Activated CD4-positive, alpha-beta T cell treated with anti-CD3 and anti-CD28 coated beads, Interleukin-2, amount 50 U/mL, for 1 hour (primary cell): ENCODE measurements around the gene WTAP.
"Not testable (repeated sequence)": the region's sequence is repeated elsewhere in the genome, so short reads cannot be mapped to it uniquely, and the experiment has no call there.

Experiments
- DNase-seq: peaks from one replicate; pipeline ENCODE4 v3.0.0-alpha.2; 2020

WTAP gene

GRCh38 chr6:159693894-159694545, 33.3 kb upstream of the WTAP start:
- DNase-seq = peak; percentile 30

- DNase-seq = no peak
Observed at GRCh38 chr6:159695984-159696383, 31.3 kb upstream of the WTAP start.

- DNase-seq = no peak
Observed at GRCh38 chr6:159700970-159701369, 26.3 kb upstream of the WTAP start.

- DNase-seq = no peak
Observed at GRCh38 chr6:159701413-159701999, 25.8 kb upstream of the WTAP start.

GRCh38 chr6:159710603-159711002, 16.7 kb upstream of the WTAP start:
- DNase-seq = not testable (repeated sequence)

GRCh38 chr6:159712389-159712788, 14.9 kb upstream of the WTAP start:
- DNase-seq = not testable (repeated sequence)

GRCh38 chr6:159713984-159714383, 13.3 kb upstream of the WTAP start:
- no peak for DNase-seq

GRCh38 chr6:159714404-159714803, 12.9 kb upstream of the WTAP start:
- DNase-seq = no peak

- no peak for DNase-seq
Observed at GRCh38 chr6:159715166-159715565, 12.1 kb upstream of the WTAP start.

- DNase-seq = no peak
Observed at GRCh38 chr6:159715605-159716004, 11.7 kb upstream of the WTAP start.

GRCh38 chr6:159716247-159717096, 10.8 kb upstream of the WTAP start:
- DNase-seq = no peak

- DNase-seq = no peak
Observed at GRCh38 chr6:159718634-159719033, 8.7 kb upstream of the WTAP start.

GRCh38 chr6:159719287-159719686, 8.0 kb upstream of the WTAP start:
- no peak for DNase-seq

GRCh38 chr6:159720708-159721107, 6.6 kb upstream of the WTAP start:
- peak; percentile 37 for DNase-seq

- not testable (repeated sequence) for DNase-seq
Observed at GRCh38 chr6:159721981-159722380, 5.3 kb upstream of the WTAP start.

GRCh38 chr6:159722655-159723054, 4.7 kb upstream of the WTAP start:
- no peak for DNase-seq

GRCh38 chr6:159723259-159723658, 4.0 kb upstream of the WTAP start:
- DNase-seq = no peak

GRCh38 chr6:159724778-159725177, 2.5 kb upstream of the WTAP start:
- no peak for DNase-seq

GRCh38 chr6:159725208-159725607, 2.1 kb upstream of the WTAP start:
- not testable (repeated sequence) for DNase-seq

- no peak for DNase-seq
Observed at GRCh38 chr6:159726255-159726917, 920 bp upstream of the WTAP start.

GRCh38 chr6:159727717-159728445, 575 bp downstream of the WTAP start:
- DNase-seq = peak; percentile 41

- DNase-seq = no peak
Observed at GRCh38 chr6:159728531-159728964, 1.2 kb downstream of the WTAP start.
